SU-DHL-6 (cell line): ENCODE measurements around the gene C1S.

Experiments
- EZH2phosphoT487 ChIP-seq: fragments of 200-600 bp; sonication (generic), shearing (Covaris generic); conservative IDR thresholded peaks from 2 replicates; pipeline ENCODE4 v1.6.1; 2018; ENCODE audit warnings: mild to moderate bottlenecking, antibody characterized with exemption, low read length, moderate library complexity, mixed read lengths
- TF ChIP-seq, protein P1 (sequence below): fragments of 200-600 bp; sonication (generic); IDR thresholded peaks from one replicate; pipeline ENCODE4 v1.5.1; 2017; ENCODE audit warnings: antibody characterized with exemption, mild to moderate bottlenecking, low read length, moderate library complexity; ENCODE audit not compliant: insufficient read depth, poor library complexity, severe bottlenecking

DNA sequence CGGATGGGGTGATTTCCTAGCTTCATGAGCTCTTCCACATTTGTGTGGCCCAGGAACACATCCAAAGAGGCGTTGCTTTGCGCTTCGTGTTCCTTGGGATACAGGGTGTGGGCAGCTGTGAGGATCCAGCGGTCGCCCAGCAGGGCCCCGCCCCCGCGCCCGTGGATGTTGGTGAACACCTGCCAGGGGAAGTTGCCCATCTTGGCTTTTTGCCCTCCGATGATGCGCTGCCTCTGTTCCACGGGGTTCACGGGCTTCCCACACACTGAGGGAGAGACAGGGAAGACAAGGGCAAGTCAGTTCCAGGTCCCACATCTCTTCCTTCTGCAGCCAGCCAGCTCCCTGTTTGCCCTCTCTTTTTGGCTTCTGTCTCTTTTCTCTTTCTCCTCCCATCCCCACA lies 20.5 kb downstream of the C1S start:
- TF ChIP-seq, protein P1, sequence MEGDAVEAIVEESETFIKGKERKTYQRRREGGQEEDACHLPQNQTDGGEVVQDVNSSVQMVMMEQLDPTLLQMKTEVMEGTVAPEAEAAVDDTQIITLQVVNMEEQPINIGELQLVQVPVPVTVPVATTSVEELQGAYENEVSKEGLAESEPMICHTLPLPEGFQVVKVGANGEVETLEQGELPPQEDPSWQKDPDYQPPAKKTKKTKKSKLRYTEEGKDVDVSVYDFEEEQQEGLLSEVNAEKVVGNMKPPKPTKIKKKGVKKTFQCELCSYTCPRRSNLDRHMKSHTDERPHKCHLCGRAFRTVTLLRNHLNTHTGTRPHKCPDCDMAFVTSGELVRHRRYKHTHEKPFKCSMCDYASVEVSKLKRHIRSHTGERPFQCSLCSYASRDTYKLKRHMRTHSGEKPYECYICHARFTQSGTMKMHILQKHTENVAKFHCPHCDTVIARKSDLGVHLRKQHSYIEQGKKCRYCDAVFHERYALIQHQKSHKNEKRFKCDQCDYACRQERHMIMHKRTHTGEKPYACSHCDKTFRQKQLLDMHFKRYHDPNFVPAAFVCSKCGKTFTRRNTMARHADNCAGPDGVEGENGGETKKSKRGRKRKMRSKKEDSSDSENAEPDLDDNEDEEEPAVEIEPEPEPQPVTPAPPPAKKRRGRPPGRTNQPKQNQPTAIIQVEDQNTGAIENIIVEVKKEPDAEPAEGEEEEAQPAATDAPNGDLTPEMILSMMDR, result no peak
- TF ChIP-seq EZH2phosphoT487, result no peak
